K562 (cell line): ENCODE results near the gene GUK1. TPM values are rescaled to one million over a fixed set of nuclear protein-coding genes. Genes with fewer than 3 reads are reported as not detected.

Source experiments
- DMBX1 ChIP-seq: fragments of 250-450 bp; sonication (Bioruptor Pico); IDR thresholded peaks from 2 replicates; pipeline ENCODE4 v1.8.0; 2022; ENCODE audit warnings: inconsistent platforms, mild to moderate bottlenecking, moderate library complexity, borderline replicate concordance
- ETV5 ChIP-seq: sonication (generic); formaldehyde crosslinking; IDR thresholded peaks from 2 replicates; pipeline ENCODE4 v1.4.0; 2020; ENCODE audit warnings: low read depth, mild to moderate bottlenecking, missing genetic modification reagents
- FOXA1 ChIP-seq: fragments of 450-650 bp; IDR thresholded peaks from 2 replicates; pipeline ENCODE4 v1.6.1; 2016; ENCODE audit warnings: mild to moderate bottlenecking, borderline replicate concordance
- GABPB2 ChIP-seq: fragments of 250-450 bp; sonication (Bioruptor Pico); conservative IDR thresholded peaks from 2 replicates; pipeline ENCODE4 v1.5.1; 2021; ENCODE audit warnings: mild to moderate bottlenecking
- GTF2A2 ChIP-seq: IDR thresholded peaks from 2 replicates; pipeline ENCODE4 v1.6.1; 2016; ENCODE audit warnings: mild to moderate bottlenecking, missing genetic modification characterization, missing compliant biosample characterization
- KDM1A ChIP-seq, 2 experiments: fragments of 450-650 bp; IDR thresholded peaks; 2 replicates each; pipeline ENCODE4 v1.6.1; 2016; ENCODE audit warnings: mild to moderate bottlenecking in 2 of 2
- KDM5B ChIP-seq: fragments of 200-600 bp; sonication (generic); IDR thresholded peaks from 2 replicates; pipeline ENCODE4 v1.6.1; 2012; ENCODE audit warnings: low read depth, mild to moderate bottlenecking, moderate library complexity, low read length, control low read depth, inconsistent platforms; ENCODE audit not compliant: insufficient replicate concordance
- MIER1 ChIP-seq: fragments of 450-650 bp; IDR thresholded peaks from 2 replicates; pipeline ENCODE4 v1.6.1; 2016; ENCODE audit warnings: antibody characterized with exemption, mild to moderate bottlenecking, low read depth
- MXI1 ChIP-seq: IDR thresholded peaks from 2 replicates; pipeline ENCODE4 v1.6.1; 2011; ENCODE audit warnings: low read depth, mild to moderate bottlenecking, improper control_type of control experiment, low read length
- RB1 ChIP-seq: fragments of 450-650 bp; IDR thresholded peaks from 2 replicates; pipeline ENCODE4 v1.6.1; 2017; ENCODE audit warnings: low read depth, mild to moderate bottlenecking
- RUNX1 ChIP-seq: sonication (generic); IDR thresholded peaks from 2 replicates; pipeline ENCODE4 v1.6.1; 2016; ENCODE audit warnings: antibody characterized with exemption, low read depth
- SIN3A ChIP-seq, 2 experiments: fragments of 150-350 bp in 1 of 2; IDR thresholded peaks; 2 replicates each; pipeline ENCODE4 v1.6.1; 2011 to 2016; ENCODE audit warnings: borderline replicate concordance in 2 of 2, low read depth in 2 of 2, low read length in 2 of 2, mild to moderate bottlenecking in 2 of 2, moderate library complexity in 2 of 2; ENCODE audit not compliant: control insufficient read depth in 1 of 2
- SNIP1 ChIP-seq: fragments of 450-650 bp; IDR thresholded peaks from 2 replicates; pipeline ENCODE4 v1.7.1; 2017; ENCODE audit warnings: low read depth, mild to moderate bottlenecking
- TEAD1 ChIP-seq, 2 experiments: fragments of 450-650 bp in 1 of 2; sonication (generic) in 1 of 2; formaldehyde crosslinking; IDR thresholded peaks; 2 replicates each; pipeline versions ENCODE4 v1.4.0 to v1.8.0; 2020 to 2022; ENCODE audit warnings: mild to moderate bottlenecking in 2 of 2, missing genetic modification reagents in 1 of 2
- THRAP3 ChIP-seq: fragments of 450-650 bp; IDR thresholded peaks from 2 replicates; pipeline ENCODE4 v1.6.1; 2016; ENCODE audit warnings: mild to moderate bottlenecking, inconsistent platforms, borderline replicate concordance
- polyA plus RNA-seq, 8 experiments: library from polyadenylated mRNA; depleted of rRNA in 4 of 8; stranded (reverse) in 5 of 8; unstranded in 3 of 8; fragments of >200 nt; fragmentation: Nextera tagmentation in 2 of 8; fragmentation: Illumina TruSeq in 1 of 8; extraction: Ambion mirVana in 2 of 8; extraction: Trizol in 1 of 8; gene quantifications; 2 replicates each; pipeline versions ENCODE4 v1.2.1 to v1.2.3, GENCODE V29; 2011 to 2014; ENCODE audit warnings: inconsistent platforms in 1 of 8, missing spikeins in 1 of 8
- total RNA-seq, 7 experiments: library from RNA; depleted of rRNA in 6 of 7; stranded (reverse); fragments of >200 nt in 6 of 7; fragmentation: Illumina TruSeq in 2 of 7; extraction: Trizol in 2 of 7; gene quantifications; 2 replicates each; pipeline versions ENCODE4 v1.2.1 to v1.2.3, GENCODE V29; 2011 to 2021; ENCODE audit warnings: low replicate concordance in 1 of 7
- TF ChIP-seq, protein P1 (sequence below): fragments of 250-450 bp; sonication (Bioruptor Pico); IDR thresholded peaks from 2 replicates; pipeline ENCODE4 v1.4.0; 2020; ENCODE audit warnings: mild to moderate bottlenecking, moderate library complexity
- TF ChIP-seq, protein P2 (sequence below): sonication (generic); formaldehyde crosslinking; IDR thresholded peaks from 2 replicates; pipeline ENCODE4 v1.9.0; 2022; ENCODE audit warnings: mild to moderate bottlenecking, missing genetic modification reagents
- TF ChIP-seq, protein P3 (sequence below): fragments of 450-650 bp; formaldehyde crosslinking; IDR thresholded peaks from 2 replicates; pipeline ENCODE4 v1.4.0; 2020; ENCODE audit warnings: mild to moderate bottlenecking, mixed read lengths
- TF ChIP-seq, protein P4 (sequence below): sonication (generic); formaldehyde crosslinking; IDR thresholded peaks from 2 replicates; pipeline ENCODE4 v1.8.0; 2022; ENCODE audit warnings: missing genetic modification reagents, mild to moderate bottlenecking, moderate library complexity, borderline replicate concordance

GUK1 gene
- total and polyA plus RNA-seq, 9 of the 15 experiments (the other 6 are each of a cell fraction or from before 2014, with no cell fraction given), result 7.0 to 331 (median 132) TPM

DNA sequence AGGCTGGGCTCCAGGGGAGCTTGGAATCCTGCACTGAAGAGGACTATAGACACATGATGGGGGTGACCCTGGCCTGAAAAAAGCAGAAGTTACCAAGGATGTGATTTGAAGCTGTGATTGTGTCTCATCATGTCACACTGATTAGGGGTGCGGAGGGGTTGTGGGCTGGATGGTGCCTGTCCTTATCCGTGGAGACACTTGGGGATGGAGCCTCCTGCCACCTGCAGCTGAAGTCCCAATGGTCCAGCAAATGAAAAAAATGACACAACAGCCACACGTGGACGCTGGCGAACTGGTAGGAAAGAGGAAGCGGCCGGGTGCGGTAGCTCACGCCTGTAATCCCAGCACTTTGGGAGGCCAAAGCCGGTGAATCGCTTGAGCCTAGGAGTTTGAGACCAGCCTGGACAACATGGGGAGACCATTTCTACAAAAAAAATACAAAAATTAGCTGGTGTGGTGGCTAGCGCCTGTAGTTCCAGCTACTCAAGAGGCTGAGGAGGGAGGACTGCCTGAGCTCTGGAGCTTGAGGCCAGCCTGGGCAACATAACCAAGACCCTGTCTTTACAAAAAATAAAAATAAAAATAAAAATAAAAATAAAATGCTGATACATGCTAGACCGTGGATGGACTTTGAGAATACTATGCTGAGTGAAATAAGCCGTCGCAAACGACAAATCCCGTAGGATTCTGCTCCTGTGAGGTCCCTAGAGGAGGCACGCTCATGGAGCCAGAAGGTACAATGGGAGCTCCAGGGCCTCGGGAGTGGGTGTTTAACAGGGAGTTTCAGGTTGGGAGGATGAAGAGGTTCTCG lies 24.7 kb downstream of the GUK1 start (continued):
- TF ChIP-seq, protein P1, sequence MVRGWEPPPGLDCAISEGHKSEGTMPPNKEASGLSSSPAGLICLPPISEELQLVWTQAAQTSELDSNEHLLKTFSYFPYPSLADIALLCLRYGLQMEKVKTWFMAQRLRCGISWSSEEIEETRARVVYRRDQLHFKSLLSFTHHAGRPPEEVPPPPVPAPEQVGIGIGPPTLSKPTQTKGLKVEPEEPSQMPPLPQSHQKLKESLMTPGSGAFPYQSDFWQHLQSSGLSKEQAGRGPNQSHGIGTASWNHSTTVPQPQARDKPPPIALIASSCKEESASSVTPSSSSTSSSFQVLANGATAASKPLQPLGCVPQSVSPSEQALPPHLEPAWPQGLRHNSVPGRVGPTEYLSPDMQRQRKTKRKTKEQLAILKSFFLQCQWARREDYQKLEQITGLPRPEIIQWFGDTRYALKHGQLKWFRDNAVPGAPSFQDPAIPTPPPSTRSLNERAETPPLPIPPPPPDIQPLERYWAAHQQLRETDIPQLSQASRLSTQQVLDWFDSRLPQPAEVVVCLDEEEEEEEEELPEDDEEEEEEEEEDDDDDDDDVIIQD (CRISPR knock-in tag), result no peak
- no peak for TF ChIP-seq THRAP3
- 0 out of 2 replicates have a peak, but pooled peaks have one; percentile 19 for TF ChIP-seq GABPB2 (CRISPR knock-in tag)
- no peak for TF ChIP-seq GTF2A2 (tag)
- peak in 1 of 2 experiments; percentile 72; a peak in 1 of 4 replicates for TF ChIP-seq SIN3A (IDR thresholded peaks at IDR 0.05; ENCODE audit: borderline replicate concordance in 2 of 2, control insufficient read depth in 1 of 2, low read depth in 2 of 2, low read length in 2 of 2)
- TF ChIP-seq, protein P2, sequence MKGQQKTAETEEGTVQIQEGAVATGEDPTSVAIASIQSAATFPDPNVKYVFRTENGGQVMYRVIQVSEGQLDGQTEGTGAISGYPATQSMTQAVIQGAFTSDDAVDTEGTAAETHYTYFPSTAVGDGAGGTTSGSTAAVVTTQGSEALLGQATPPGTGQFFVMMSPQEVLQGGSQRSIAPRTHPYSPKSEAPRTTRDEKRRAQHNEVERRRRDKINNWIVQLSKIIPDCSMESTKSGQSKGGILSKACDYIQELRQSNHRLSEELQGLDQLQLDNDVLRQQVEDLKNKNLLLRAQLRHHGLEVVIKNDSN, result peak; percentile 80
- peak; percentile 59 to 82; a peak in 3 of 4 replicates for TF ChIP-seq TEAD1 (CRISPR knock-in tag; IDR thresholded peaks at IDR 0.05)
- TF ChIP-seq ETV5, result peak; percentile 59
- no peak for TF ChIP-seq MXI1
- TF ChIP-seq, protein P3, sequence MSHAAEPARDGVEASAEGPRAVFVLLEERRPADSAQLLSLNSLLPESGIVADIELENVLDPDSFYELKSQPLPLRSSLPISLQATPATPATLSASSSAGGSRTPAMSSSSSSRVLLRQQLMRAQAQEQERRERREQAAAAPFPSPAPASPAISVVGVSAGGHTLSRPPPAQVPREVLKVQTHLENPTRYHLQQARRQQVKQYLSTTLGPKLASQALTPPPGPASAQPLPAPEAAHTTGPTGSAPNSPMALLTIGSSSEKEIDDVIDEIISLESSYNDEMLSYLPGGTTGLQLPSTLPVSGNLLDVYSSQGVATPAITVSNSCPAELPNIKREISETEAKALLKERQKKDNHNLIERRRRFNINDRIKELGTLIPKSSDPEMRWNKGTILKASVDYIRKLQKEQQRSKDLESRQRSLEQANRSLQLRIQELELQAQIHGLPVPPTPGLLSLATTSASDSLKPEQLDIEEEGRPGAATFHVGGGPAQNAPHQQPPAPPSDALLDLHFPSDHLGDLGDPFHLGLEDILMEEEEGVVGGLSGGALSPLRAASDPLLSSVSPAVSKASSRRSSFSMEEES, result no peak
- TF ChIP-seq FOXA1, result no peak
- 0 out of 2 replicates have a peak, but pooled peaks have one; percentile 43 for TF ChIP-seq DMBX1 (CRISPR knock-in tag)
- TF ChIP-seq SNIP1, result no peak
- TF ChIP-seq RB1, result no peak
- TF ChIP-seq RUNX1, result peak; percentile 51; the same call in 1 of the 2 replicates
- TF ChIP-seq, protein P4, sequence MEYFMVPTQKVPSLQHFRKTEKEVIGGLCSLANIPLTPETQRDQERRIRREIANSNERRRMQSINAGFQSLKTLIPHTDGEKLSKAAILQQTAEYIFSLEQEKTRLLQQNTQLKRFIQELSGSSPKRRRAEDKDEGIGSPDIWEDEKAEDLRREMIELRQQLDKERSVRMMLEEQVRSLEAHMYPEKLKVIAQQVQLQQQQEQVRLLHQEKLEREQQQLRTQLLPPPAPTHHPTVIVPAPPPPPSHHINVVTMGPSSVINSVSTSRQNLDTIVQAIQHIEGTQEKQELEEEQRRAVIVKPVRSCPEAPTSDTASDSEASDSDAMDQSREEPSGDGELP, result peak; percentile 87
- peak; percentile 45; the same call in 1 of the 2 replicates for TF ChIP-seq MIER1
- no peak for TF ChIP-seq KDM5B
- peak; percentile 100 for TF ChIP-seq KDM1A (IDR thresholded peaks at IDR 0.05)
